Lower lobe of right lung (tissue), 2 donors: ENCODE results near the gene NUP210L. TPM values are rescaled to one million over a fixed set of nuclear protein-coding genes. Genes with fewer than 3 reads are reported as not detected.
"Not testable (repeated sequence)": the region's sequence is repeated elsewhere in the genome, so short reads cannot be mapped to it uniquely, and the experiment has no call there.

Experiments used
- ATAC-seq, 2 donors: fragments of 200-7000 bp; cut with Tn5 transposase; one replicate each; pipeline ENCODE4 v1.9.1; 2020 to 2022; ENCODE audit warnings: mild to moderate bottlenecking in 2 of 2, moderate library complexity in 2 of 2
- DNase-seq: peaks from one replicate; pipeline ENCODE4 v3.0.0-alpha.2; 2020
- H3K27ac ChIP-seq: fragments of 200-600 bp; one replicate; pipeline ENCODE4 v1.8.0; 2022
- H3K27me3 ChIP-seq: fragments of 200-600 bp; one replicate; pipeline ENCODE4 v1.8.0; 2022; ENCODE audit warnings: low read depth
- H3K36me3 ChIP-seq: fragments of 200-600 bp; one replicate; pipeline ENCODE4 v1.8.0; 2022; ENCODE audit warnings: mild to moderate bottlenecking
- H3K4me1 ChIP-seq: fragments of 200-600 bp; one replicate; pipeline ENCODE4 v1.8.0; 2022
- H3K4me3 ChIP-seq: fragments of 200-600 bp; one replicate; pipeline ENCODE4 v1.8.0; 2022; ENCODE audit warnings: mild to moderate bottlenecking
- H3K9me3 ChIP-seq: fragments of 200-600 bp; one replicate; pipeline ENCODE4 v1.8.0; 2022
- CTCF ChIP-seq: fragments of 200-600 bp; IDR thresholded peaks from one replicate; pipeline ENCODE4 v1.8.0; 2022; ENCODE audit warnings: antibody characterized with exemption, mild to moderate bottlenecking
- intact Hi-C: fragments of 100-400 bp; cut with DNase I; formaldehyde crosslinking; loops from one replicate; pipeline ENCODE4 v1.11.0; 2022
- total RNA-seq: library from RNA; stranded (reverse); fragmentation: NEBNext Ultra II Directional; extraction: Animal tissue kit (Norgen Biotek cat#: 25700); gene quantifications from one replicate; pipeline ENCODE4 v1.2.1, GENCODE V29; 2021
- donor health status: DM: no; HTN: yes; CAD: no; lungs with severe emphysema.

The NUP210L gene
- total RNA-seq, 1 donor from 2014 or later: 1.7 TPM

- intact Hi-C loops: no loop called here
- TF ChIP-seq CTCF: no peak
- ATAC-seq: no peak
- Histone ChIP-seq H3K4me3 (no peak overlapping the region), H3K4me1 (no peaks in the 10 kb centered on the region), H3K27ac (no peak overlapping the region), H3K27me3 (no peaks in the 10 kb centered on the region), H3K9me3 (no peaks in the 10 kb centered on the region), H3K36me3 (no peaks in the 10 kb centered on the region)
- DNase-seq: no peak
Measured at GRCh38 chr1:154014154-154014907, 140.5 kb downstream of the NUP210L start.

- H3K27me3 ChIP-seq, intact Hi-C loops, ATAC-seq, H3K27ac ChIP-seq, H3K4me1 ChIP-seq, H3K4me3 ChIP-seq, H3K9me3 ChIP-seq, H3K36me3 ChIP-seq, DNase-seq: not testable (repeated sequence)
Measured at GRCh38 chr1:154012543-154012942, 142.3 kb downstream of the NUP210L start.

- H3K27me3 ChIP-seq: no peaks in the 10 kb centered on the region
- no peaks in the 10 kb centered on the region for H3K4me1 ChIP-seq
- H3K27ac ChIP-seq: no peak overlapping the region
- intact Hi-C loops: no loop called here
- no peaks in the 10 kb centered on the region for H3K36me3 ChIP-seq
- ATAC-seq (no peak), DNase-seq (no peak)
- TF ChIP-seq CTCF: no peak
- no peaks in the 10 kb centered on the region for H3K9me3 ChIP-seq
- H3K4me3 ChIP-seq: no peak overlapping the region
Measured at GRCh38 chr1:154012129-154012528, 142.7 kb downstream of the NUP210L start.

- no peak for DNase-seq
- H3K4me3 ChIP-seq: no peak overlapping the region
- H3K4me1 ChIP-seq: no peaks in the 10 kb centered on the region
- H3K9me3 ChIP-seq: no peaks in the 10 kb centered on the region
- no peaks in the 10 kb centered on the region for H3K27me3 ChIP-seq
- intact Hi-C loops: no loop called here
- H3K27ac ChIP-seq: no peak overlapping the region
- no peaks in the 10 kb centered on the region for H3K36me3 ChIP-seq
- ATAC-seq: no peak
- TF ChIP-seq CTCF: no peak
Measured at GRCh38 chr1:154006136-154006535, 148.7 kb downstream of the NUP210L start.

- no peaks in the 10 kb centered on the region for H3K9me3 ChIP-seq
- H3K27me3 ChIP-seq: no peaks in the 10 kb centered on the region
- no peak overlapping the region for H3K27ac ChIP-seq
- no peaks in the 10 kb centered on the region for H3K4me1 ChIP-seq
- DNase-seq (no peak), ATAC-seq (no peak)
- intact Hi-C loops: no loop called here
- no peak for TF ChIP-seq CTCF
- peaks cover 3% of the 10 kb centered on the region for H3K36me3 ChIP-seq
- H3K4me3 ChIP-seq: no peak overlapping the region
Measured at GRCh38 chr1:154000420-154000819, 154.5 kb downstream of the NUP210L start.

- H3K27ac ChIP-seq, DNase-seq, H3K27me3 ChIP-seq, H3K4me3 ChIP-seq, ATAC-seq, intact Hi-C loops, H3K9me3 ChIP-seq: not testable (repeated sequence)
- Histone ChIP-seq H3K36me3 (peaks cover 38% of the 10 kb centered on the region), H3K4me1 (peaks cover 20% of the 10 kb centered on the region)
Measured at GRCh38 chr1:153996882-153997281, 158.0 kb downstream of the NUP210L start.
